ENCODE results near the gene CEP85.

DNA sequence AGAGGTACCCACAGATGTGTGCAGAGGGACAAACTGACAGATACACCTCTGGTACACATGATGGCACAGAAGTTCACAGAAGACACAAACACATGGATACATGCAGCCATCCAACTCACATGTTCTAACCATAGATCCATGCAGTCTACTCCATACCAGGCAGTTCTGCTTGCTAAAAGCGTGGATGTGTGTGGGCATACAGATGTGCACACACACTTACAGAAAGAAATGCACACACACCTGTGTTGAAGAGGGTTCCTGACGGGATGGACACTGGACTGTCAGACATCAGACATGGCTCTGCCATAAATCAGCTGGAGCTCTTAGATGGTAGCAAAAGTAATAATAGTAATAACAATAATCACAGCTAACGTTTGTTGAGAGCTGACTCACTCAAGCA is 90.5 kb downstream of the CEP85 start:
- TF ChIP-seq POLR2AphosphoS5 (IDR thresholded peaks at IDR 0.05) (peak in 1 of 3 donors; percentile 67), POLR2A (IDR thresholded peaks at IDR 0.05) (no peak)
- TF ChIP-seq, protein P1, sequence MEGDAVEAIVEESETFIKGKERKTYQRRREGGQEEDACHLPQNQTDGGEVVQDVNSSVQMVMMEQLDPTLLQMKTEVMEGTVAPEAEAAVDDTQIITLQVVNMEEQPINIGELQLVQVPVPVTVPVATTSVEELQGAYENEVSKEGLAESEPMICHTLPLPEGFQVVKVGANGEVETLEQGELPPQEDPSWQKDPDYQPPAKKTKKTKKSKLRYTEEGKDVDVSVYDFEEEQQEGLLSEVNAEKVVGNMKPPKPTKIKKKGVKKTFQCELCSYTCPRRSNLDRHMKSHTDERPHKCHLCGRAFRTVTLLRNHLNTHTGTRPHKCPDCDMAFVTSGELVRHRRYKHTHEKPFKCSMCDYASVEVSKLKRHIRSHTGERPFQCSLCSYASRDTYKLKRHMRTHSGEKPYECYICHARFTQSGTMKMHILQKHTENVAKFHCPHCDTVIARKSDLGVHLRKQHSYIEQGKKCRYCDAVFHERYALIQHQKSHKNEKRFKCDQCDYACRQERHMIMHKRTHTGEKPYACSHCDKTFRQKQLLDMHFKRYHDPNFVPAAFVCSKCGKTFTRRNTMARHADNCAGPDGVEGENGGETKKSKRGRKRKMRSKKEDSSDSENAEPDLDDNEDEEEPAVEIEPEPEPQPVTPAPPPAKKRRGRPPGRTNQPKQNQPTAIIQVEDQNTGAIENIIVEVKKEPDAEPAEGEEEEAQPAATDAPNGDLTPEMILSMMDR (IDR thresholded peaks at IDR 0.05 in 8 of 11, conservative IDR thresholded peaks at IDR 0.05 in 3 of 11) = no peak

Measured in spleen (tissue), 7 donors.